NCI-H524 (cell line): ENCODE results near the gene UCN3.
"Not testable (repeated sequence)": the region's sequence is repeated elsewhere in the genome, so short reads cannot be mapped to it uniquely, and the experiment has no call there.

Experiments used
- DNase-seq, 2 experiments: peaks; one replicate each; lab custom pipeline; 2025; lab: John Stamatoyannopoulos, UW

The UCN3 gene

GRCh38 chr10:5406918-5407317 is 42.2 kb downstream of the UCN3 start:
- DNase-seq: no peak

- not testable (repeated sequence) for DNase-seq
These were observed 46.0 kb downstream of the UCN3 start for GRCh38 chr10:5410787-5411186.

- DNase-seq: peak in 1 of 2 experiments; percentile 43
These were observed 47.1 kb downstream of the UCN3 start for GRCh38 chr10:5411941-5412276.

- DNase-seq: peak; percentile 46 to 82
These were observed 47.6 kb downstream of the UCN3 start, which contains the start of gene NET1 for GRCh38 chr10:5412277-5412941. TSS of gene NET1 (plus strand) at chr10:5412557. CDS start at chr10:5412693, 136 bp downstream.

- peak in 1 of 2 experiments; percentile 24 for DNase-seq
These were observed 48.5 kb downstream of the UCN3 start for GRCh38 chr10:5413012-5413938.

- peak; percentile 67 to 90 for DNase-seq
These were observed 52.2 kb downstream of the UCN3 start for GRCh38 chr10:5416981-5417380.

GRCh38 chr10:5418584-5418983 is 53.8 kb downstream of the UCN3 start:
- DNase-seq: no peak

- no peak for DNase-seq
These were observed 54.8 kb downstream of the UCN3 start for GRCh38 chr10:5419466-5420094.

GRCh38 chr10:5423771-5424170 is 59.0 kb downstream of the UCN3 start:
- no peak for DNase-seq
